Measurements from ENCODE around the gene BTG2.
A peak's percentile ranks its signal among the peaks of the same experiment; 100 is the strongest.

The BTG2 gene

GRCh38 chr1:203267912-203268311 is 37.4 kb upstream of the BTG2 start:
- Histone ChIP-seq H4K20me1 (ENCODE audit: insufficient read depth, low read length) (no peaks in the 10 kb centered on the region), H3K9ac (ENCODE audit: low read length) (peak overlapping the region; percentile 53), H3K4me2 (ENCODE audit: low read length) (peak overlapping the region; percentile 81), H3K4me3 (ENCODE audit: low read depth, low read length, poor library complexity, severe bottlenecking) (peak overlapping the region; percentile 57), H3K4me1 (ENCODE audit: insufficient read depth, low read length, severe bottlenecking) (peaks cover 67% of the 10 kb centered on the region), H3K79me2 (ENCODE audit: insufficient read depth, low read length) (no peaks in the 10 kb centered on the region), H3K27ac (ENCODE audit: low read depth, low read length, poor library complexity, severe bottlenecking) (peak overlapping the region; percentile 51), H2AFZ (ENCODE audit: low read length) (0 out of 2 replicates have a peak overlapping the region, but pooled peaks have one; percentile 20), H3K36me3 (ENCODE audit: insufficient read depth, low read length) (no peaks in the 10 kb centered on the region), H3K27me3 (ENCODE audit: insufficient read depth, low read length) (no peaks in the 10 kb centered on the region), H3F3A (ENCODE audit: insufficient read depth, low read length) (no peaks in the 10 kb centered on the region), H3K9me3 (ENCODE audit: low read length) (no peaks in the 10 kb centered on the region), H3K9me2 (ENCODE audit: low read depth, low read length) (no peaks in the 10 kb centered on the region)
- no peak for TF ChIP-seq EZH2 (IDR thresholded peaks at IDR 0.05; ENCODE audit: borderline replicate concordance, low read length)
- TF ChIP-seq CTCF (IDR thresholded peaks at IDR 0.05; ENCODE audit: low read length): no peak

- no peak overlapping the region for H3K4me3 ChIP-seq (ENCODE audit: low read depth, low read length, poor library complexity, severe bottlenecking)
- peak overlapping the region; percentile 82 for H3K27ac ChIP-seq (ENCODE audit: low read depth, low read length, poor library complexity, severe bottlenecking)
- no peak overlapping the region for H2AFZ ChIP-seq (ENCODE audit: low read length)
- H3K79me2 ChIP-seq (ENCODE audit: insufficient read depth, low read length): no peaks in the 10 kb centered on the region
- no peaks in the 10 kb centered on the region for H3K9me3 ChIP-seq (ENCODE audit: low read length)
- peak overlapping the region; percentile 28; the same call in 1 of the 2 replicates for H3K9ac ChIP-seq (ENCODE audit: low read length)
- H4K20me1 ChIP-seq (ENCODE audit: insufficient read depth, low read length): no peaks in the 10 kb centered on the region
- H3K27me3 ChIP-seq (ENCODE audit: insufficient read depth, low read length): no peaks in the 10 kb centered on the region
- no peaks in the 10 kb centered on the region for H3K9me2 ChIP-seq (ENCODE audit: low read depth, low read length)
- peaks cover 73% of the 10 kb centered on the region for H3K4me1 ChIP-seq (ENCODE audit: insufficient read depth, low read length, severe bottlenecking)
- H3F3A ChIP-seq (ENCODE audit: insufficient read depth, low read length): no peaks in the 10 kb centered on the region
- no peak for TF ChIP-seq EZH2 (IDR thresholded peaks at IDR 0.05; ENCODE audit: borderline replicate concordance, low read length)
- peak; percentile 92 for TF ChIP-seq CTCF (IDR thresholded peaks at IDR 0.05; ENCODE audit: low read length)
- H3K36me3 ChIP-seq (ENCODE audit: insufficient read depth, low read length): no peaks in the 10 kb centered on the region
- peak overlapping the region; percentile 40; the same call in 1 of the 2 replicates for H3K4me2 ChIP-seq (ENCODE audit: low read length)
Measured at GRCh38 chr1:203268901-203269653, 36.2 kb upstream of the BTG2 start.

GRCh38 chr1:203269654-203270020 is 35.7 kb upstream of the BTG2 start:
- Histone ChIP-seq H3K4me2 (ENCODE audit: low read length) (no peak overlapping the region), H3K4me1 (ENCODE audit: insufficient read depth, low read length, severe bottlenecking) (peaks cover 77% of the 10 kb centered on the region)
- TF ChIP-seq CTCF (IDR thresholded peaks at IDR 0.05; ENCODE audit: low read length) (no peak), EZH2 (IDR thresholded peaks at IDR 0.05; ENCODE audit: borderline replicate concordance, low read length) (no peak)

More at GRCh38 chr1:203269654-203270020, 35.7 kb upstream of the BTG2 start:
- no peaks in the 10 kb centered on the region for H3K79me2 ChIP-seq (ENCODE audit: insufficient read depth, low read length)
- H3K4me3 ChIP-seq (ENCODE audit: low read depth, low read length, poor library complexity, severe bottlenecking): no peak overlapping the region
- H2AFZ ChIP-seq (ENCODE audit: low read length): no peak overlapping the region
- H3K9me3 ChIP-seq (ENCODE audit: low read length): no peaks in the 10 kb centered on the region
- H4K20me1 ChIP-seq (ENCODE audit: insufficient read depth, low read length): no peaks in the 10 kb centered on the region
- no peaks in the 10 kb centered on the region for H3K27me3 ChIP-seq (ENCODE audit: insufficient read depth, low read length)
- H3K9ac ChIP-seq (ENCODE audit: low read length): no peak overlapping the region; the same call in 1 of the 2 replicates
- H3K9me2 ChIP-seq (ENCODE audit: low read depth, low read length): no peaks in the 10 kb centered on the region
- no peaks in the 10 kb centered on the region for H3F3A ChIP-seq (ENCODE audit: insufficient read depth, low read length)
- H3K27ac ChIP-seq (ENCODE audit: low read depth, low read length, poor library complexity, severe bottlenecking): peak overlapping the region; percentile 82
- no peaks in the 10 kb centered on the region for H3K36me3 ChIP-seq (ENCODE audit: insufficient read depth, low read length)
